CD4-positive, alpha-beta T cell treated with Interleukin-10 for 1 hour (primary cell): ENCODE results near the gene COL6A2.
"Not testable (repeated sequence)": the region's sequence is repeated elsewhere in the genome, so short reads cannot be mapped to it uniquely, and the experiment has no call there.

Experiments used
- DNase-seq: peaks from one replicate; pipeline ENCODE4 v3.0.0-alpha.2; 2020

COL6A2 gene

GRCh38 chr21:46097336-46098293, at the start of gene COL6A2:
Gene COL6A2 (plus strand): TSS chr21:46098112.
- peak; percentile 45 for DNase-seq

GRCh38 chr21:46048926-46049889, 48.7 kb upstream of the COL6A2 start:
- no peak for DNase-seq

DNA sequence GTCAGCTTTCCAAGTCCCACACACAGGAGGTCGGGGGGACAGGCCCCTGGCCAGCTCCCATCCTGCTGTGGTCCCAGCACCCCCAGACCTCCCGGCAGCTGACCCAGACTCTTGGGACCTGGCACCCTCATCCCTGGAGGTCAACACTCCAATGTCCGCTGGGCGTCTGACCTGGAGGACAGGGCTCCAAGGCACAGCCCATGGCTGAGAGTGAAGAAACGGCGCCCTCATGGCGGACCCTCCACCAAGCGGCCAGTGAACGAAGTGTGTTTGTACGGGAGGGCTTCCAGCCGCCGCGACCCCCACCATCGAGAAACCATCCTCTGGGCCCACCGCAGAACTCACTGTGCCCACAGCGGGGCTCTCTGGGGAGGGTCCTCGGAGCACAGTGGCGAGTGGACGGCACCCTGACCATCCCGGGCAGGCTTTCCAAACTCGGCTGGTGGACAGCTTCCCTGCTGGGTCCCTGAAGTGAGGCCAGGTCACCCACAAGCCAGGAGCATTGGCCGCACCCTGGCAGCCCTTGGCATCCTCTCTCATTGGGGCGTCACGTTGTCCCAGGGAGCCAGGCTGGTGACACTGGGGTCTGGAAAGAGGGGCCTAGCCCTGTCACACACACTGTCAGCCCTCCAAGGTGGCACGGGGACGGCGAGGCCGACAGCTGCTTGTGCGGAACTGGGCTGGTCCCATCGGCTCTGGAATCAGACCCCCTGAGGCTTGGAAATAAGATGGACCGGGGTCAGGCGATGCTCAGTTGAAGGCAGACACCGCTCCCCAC, 47.8 kb upstream of the COL6A2 start:
- no peak for DNase-seq

DNA sequence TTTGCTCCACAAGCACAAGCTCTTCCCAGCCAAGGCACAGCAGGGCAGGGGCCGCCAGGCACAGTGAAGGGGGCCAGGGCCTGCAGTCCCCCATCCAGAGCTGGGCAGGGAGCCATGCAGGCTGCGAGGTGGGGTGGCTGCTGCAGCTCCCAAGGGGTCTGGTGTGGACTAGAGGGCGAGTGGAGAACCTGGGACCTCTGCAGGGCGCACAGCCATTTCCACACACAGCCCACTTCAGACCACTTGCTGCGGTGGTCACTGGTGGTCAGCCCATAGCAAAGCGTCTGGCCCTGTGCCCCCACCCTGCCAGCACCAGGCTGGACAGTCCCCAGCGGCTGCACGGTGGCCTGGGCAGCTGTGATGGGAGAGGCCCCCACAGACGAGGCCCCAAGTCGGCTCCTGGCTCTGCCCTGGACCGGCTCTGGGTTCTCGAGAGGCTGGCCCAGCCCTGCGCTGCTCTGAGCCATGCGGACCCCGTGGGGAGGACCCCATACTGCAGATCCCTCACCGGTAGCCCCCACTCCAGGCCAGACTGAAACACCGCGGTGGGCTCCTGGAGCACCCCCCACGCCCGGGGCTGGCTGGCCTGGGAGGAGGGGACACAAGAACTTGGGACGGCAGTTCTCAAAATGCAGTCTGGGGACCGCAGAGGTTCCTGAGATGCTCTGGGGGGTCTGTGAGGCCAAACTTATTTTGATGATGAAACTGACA, 47.1 kb upstream of the COL6A2 start:
- DNase-seq: no peak

DNA sequence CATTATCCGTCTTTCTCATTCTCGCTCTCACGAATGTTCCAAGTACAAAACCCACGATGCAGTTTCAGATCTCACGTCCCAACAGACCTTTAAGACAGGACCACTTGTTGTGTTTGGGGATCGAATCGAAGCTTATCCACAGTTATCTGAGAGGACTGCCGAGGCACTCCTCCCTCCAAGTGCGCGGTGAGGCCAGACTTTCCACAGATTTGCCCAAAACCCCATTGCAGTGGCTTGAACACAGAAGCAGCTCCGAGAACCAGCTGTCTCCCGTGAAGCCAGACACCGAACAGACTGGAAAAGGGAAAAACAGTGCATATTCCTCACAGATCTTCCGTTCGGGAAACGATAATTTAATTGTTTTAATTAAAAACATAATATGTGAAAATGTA, 46.5 kb upstream of the COL6A2 start:
- no peak for DNase-seq

- DNase-seq: no peak
Observed at GRCh38 chr21:46051821-46052675, 45.9 kb upstream of the COL6A2 start.

DNA sequence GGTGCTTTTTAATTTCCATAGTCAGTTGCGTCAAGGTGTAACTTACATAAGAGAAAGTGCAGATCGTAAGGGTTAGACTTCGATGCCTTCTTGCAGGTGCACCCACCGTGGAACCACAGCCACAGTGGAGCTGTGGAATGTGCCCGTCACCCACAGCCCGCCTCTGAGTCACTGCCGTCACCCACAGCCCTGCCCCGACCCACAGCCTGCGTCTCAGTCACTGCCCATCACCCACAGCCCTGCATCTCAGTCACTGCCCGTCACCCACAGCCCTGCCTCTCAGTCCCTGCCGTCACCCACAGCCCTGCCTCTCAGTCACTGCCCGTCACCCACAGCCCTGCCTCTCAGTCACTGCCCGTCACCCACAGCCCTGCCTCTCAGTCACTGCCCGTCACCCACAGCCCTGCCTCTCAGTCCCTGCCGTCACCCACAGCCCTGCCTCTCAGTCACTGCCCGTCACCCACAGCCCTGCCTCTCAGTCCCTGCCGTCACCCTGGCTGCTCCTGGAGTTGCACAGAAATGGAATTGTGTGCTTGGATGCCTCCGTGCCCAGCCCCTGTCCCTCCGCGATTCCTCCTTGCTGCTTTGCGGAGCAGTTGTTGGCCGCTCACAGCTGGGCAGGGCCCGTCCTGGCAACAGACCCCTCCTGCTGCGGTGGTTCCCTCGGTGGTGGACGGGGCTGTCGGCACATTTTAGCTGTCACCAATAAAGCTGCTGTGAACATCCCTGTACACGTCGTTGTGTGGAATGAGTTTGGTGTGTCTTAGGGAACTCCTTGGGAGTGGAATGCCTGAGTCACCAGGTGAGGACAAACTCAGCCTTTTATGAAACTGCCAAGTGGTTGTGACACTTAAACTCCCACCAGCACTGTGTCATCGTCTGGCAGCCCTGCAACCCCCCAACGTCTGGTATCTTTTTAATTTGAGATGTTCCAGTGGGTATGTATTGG, 44.9 kb upstream of the COL6A2 start:
- peak; percentile 47 for DNase-seq

DNA sequence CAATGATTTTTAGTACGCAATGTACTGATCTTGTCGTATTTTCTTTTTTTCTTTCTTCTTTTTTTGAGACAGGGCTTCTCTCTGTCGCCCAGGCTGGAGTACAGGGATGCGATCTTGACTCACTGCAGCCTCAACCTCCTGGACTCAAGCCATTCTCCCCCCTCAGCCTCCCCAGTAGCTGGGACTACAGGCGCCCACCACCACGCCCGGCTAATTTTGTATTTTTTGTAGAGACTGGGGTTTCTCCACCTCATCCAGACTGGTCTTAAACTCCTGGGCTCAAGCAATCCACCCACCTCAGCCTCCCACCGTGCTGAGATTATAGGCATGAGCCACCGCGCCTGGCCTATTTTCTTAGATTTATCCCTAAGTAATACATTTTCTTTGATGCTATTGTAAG, 43.9 kb upstream of the COL6A2 start:
- DNase-seq: no peak

- no peak for DNase-seq
Observed at GRCh38 chr21:46054451-46054881, 43.4 kb upstream of the COL6A2 start.

DNA sequence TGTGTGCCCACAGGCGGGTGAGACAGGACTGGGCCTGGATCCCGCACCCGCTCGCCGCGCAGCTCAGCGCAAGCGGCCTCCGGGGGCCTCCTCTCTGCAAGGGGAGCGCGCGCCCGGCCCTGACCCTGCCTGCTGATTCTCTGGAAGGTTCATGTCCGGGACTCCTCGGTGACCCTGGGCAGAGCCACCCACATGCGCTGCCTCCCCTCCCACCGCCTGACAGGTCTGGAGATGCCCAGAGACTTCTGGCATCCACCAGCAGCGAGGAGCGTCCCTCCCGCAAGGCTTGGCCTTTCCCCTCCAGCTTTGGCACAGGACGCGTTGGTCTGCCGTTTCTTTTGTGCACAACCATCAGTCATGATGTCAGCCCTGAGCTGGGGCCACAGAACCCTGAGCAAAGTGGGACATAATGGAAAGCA, 42.0 kb upstream of the COL6A2 start:
- no peak for DNase-seq

DNA sequence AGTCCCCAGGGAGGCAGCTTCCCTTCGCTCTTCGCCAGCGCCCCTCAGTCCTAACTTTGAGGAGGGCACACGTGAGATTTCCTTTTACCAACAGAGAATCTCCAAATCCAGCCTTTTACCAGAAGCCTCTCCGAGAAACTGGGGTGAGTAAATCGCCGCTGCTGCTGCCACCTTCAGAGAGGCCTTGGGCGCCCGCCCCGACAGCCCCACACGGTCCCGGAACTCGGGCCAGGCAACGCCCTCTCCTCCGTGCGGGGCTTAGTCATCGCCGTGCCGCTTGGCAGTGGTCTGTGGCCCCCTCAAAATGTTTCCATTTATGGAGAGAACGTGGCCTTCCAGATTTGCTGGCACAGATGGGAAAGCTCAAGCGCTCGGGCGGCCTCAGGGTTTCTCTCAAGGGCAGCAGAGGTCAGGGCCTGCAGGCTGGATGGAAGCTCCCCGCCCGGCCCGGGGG, 41.4 kb upstream of the COL6A2 start:
- DNase-seq: no peak

DNA sequence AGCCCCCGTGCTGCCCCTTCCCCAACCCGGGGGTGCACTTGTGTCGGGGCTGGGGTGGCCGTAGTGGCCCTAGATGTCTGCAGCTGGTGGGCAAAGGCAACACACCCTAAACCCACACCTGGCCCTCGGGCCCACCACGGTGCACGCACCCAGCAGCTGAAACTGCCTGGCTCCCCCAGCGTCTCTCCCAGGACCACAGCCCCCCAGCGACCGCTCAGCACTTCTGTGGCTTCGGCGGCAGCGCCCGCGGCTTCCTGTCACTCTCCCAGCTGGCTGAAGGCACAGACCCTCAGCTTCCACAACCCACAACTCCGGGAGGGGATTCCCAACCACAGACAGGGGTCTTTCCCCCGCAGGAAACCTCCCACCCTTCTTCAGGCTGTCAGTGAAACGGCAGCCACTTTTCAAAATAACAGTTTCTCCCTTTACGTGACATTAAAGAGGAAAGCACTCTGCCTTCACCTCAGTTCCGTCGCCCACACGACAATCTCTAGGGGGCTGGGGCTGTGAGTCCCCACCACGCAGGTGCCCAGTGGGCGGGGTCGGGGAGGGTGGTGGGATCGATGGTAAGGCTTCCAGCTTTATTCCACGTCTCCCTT, 40.7 kb upstream of the COL6A2 start:
- peak; percentile 28 for DNase-seq

GRCh38 chr21:46057710-46058241, 40.1 kb upstream of the COL6A2 start:
- DNase-seq: no peak

DNA sequence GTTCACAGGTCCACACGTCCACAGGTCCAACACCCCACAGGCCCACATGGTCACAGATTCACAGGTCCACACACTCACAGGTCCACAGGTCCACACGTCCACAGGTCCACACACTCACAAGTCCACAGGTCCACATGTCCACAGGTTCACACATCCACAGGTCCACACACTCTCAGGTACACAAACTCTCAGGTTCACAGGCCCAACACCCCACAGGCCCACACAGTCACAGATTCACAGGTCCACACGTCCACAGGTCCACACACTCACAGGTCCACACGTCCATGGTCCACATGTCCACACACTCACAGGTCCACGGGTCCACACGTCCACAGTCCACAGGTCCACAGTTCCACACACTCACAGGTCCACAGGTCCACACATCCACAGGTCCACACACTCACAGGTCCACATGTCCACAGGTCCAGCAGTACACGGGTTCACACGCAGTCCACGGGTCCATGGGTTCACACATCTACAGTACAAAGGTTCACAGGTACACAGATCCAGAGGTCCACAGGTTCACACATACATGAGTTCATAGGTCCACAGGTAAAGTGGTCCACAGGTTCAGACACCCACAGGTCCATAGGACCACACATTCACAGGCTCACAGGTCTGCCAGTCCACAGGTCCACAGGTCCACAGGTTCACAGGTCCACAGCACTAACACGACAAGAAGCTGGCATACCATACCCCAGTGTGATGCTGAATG, 39.3 kb upstream of the COL6A2 start:
- no peak for DNase-seq

- DNase-seq: no peak
Observed at GRCh38 chr21:46059195-46059594, 38.7 kb upstream of the COL6A2 start.

DNA sequence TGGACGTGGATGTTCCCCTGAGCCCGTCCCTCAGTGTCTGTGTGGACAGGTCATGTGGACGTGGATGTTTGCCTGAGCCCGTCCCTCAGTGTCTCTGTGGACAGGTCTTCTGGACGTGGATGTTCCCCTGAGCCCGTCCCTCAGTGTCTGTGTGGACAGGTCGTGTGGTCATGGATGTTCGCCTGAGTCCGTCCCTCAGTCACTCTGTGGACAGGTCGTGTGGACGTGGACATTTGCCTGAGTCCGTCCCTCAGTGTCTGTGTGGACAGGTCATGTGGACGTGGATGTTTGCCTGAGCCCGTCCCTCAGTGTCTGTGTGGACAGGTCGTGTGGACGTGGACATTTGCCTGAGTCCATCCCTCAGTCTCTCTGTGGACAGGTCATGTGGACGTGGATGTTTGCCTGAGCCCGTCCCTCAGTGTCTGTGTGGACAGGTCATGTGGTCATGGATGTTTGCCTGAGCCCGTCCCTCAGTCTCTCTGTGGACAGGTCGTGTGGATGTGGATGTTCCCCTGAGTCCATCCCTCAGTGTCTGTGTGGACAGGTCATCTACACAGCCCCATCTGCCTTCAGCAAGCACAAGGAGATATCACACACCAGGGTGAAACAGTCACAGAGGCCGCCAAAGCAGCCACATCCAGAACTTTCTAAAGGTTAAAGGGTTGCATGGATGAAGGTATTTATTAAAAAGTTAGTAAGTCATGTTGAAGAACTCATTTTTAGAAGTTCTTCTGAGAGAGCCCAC, 38.0 kb upstream of the COL6A2 start:
- DNase-seq: not testable (repeated sequence)

- DNase-seq: no peak
Observed at GRCh38 chr21:46060596-46061061, 37.3 kb upstream of the COL6A2 start.
